ENCODE results near the gene EVL.
"Not testable (repeated sequence)": the region's sequence is repeated elsewhere in the genome, so short reads cannot be mapped to it uniquely, and the experiment has no call there.

EVL gene, protein sequence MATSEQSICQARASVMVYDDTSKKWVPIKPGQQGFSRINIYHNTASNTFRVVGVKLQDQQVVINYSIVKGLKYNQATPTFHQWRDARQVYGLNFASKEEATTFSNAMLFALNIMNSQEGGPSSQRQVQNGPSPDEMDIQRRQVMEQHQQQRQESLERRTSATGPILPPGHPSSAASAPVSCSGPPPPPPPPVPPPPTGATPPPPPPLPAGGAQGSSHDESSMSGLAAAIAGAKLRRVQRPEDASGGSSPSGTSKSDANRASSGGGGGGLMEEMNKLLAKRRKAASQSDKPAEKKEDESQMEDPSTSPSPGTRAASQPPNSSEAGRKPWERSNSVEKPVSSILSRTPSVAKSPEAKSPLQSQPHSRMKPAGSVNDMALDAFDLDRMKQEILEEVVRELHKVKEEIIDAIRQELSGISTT

DNA sequence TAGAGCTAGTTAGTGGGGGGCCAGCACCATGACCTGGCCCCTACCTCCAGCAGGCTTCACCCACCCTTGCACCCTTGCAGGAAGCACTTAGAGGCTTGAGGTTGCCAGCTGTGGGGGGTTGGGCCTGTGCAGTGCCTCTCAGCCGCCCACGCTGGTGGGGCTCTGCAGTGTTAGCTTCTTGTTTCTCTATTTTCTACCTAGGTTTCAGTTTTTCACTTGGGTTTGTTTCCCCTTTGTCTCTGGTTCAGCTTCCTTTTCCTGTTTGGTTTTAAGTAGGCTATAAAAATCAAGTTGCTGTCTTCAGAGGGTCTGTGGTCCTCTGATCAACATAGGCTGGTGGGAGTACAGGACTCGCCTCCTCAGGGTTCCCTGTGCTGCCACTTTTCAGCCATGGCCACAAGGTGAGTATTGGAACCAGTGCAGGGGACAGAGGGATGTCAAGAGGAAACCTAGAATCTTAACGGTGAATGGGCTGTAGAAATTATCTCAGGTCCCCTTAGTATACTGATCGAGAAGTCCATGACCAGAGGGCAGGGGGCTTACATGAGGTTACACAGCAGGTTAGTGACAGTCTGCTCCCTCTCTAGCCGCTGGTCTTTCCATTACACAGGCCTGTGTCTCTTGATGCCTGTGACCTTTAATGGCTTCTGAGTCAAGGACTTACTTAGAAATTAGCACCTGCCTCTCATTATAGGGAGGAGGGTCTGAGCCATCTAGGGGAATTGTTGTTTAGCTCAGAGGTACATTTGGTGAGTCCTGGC is at the start of gene EVL:
Gene EVL (plus strand): TSS at position 312 of the 761 bp plus-strand sequence. CDS start 79 bp downstream, at position 391.
- peak; percentile 80 to 82 for DNase-seq (ENCODE audit: low read depth in 2 of 2)

DNA sequence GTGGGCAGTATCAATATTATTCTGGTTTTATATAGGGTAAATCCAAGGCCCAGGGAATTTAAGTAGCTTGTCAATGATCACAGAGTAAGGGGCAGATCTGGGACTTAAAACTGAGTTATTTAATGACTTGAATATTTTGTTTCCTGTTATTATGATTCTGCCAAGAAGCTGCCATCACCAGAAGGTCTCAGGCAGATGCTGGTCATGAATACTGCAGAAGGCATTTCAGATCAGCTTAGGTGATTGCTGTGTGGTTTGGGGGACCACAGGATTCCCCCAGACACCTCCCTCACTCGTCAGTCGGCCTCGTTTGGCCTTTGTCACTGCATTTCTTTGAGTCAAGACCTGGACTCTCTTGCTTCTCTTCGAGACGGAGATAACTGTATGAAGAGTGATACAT is 47.7 kb upstream of the EVL start:
- no peak for DNase-seq (ENCODE audit: low read depth in 2 of 2)

DNA sequence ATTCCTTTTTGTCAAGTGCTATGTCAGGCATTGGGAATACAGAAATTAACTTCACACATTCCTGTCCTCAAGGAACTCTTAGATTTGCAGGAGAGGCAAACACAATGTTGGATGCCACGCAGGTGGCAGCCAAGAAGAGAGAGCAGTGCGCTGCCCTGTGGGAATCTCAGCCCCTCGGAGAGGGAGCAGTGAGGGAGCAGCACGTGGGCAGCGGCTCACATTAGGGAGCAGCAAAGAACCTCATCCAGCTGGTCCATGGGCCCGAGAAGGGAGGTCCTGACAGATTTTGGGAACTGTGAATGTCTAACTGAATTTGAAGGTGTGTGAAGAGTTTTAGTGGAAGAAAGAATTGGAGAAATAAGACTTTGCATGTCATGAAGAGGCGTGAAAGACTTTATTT is 47.2 kb upstream of the EVL start:
- no peak for DNase-seq (ENCODE audit: low read depth in 2 of 2)

DNA sequence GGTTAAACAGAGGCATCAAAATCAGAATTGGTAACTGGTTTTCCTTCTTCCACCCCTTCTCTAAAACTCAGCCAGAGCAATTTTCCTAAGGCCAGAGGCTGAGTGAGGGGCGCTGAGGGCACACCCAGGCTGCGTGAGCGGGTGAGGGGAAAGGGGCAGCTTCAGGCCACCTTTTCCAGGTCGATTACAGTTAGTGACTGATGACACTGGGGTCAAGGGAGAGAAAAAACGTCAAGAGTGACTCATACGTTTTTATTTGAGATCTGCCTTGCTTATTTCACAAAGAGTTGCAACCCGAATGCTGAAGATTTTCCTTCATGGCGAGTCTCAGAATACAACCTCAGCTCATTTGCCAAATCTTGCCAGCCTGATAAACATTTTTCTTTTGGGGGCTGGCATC is 46.7 kb upstream of the EVL start:
- no peak for DNase-seq (ENCODE audit: low read depth in 2 of 2)

DNA sequence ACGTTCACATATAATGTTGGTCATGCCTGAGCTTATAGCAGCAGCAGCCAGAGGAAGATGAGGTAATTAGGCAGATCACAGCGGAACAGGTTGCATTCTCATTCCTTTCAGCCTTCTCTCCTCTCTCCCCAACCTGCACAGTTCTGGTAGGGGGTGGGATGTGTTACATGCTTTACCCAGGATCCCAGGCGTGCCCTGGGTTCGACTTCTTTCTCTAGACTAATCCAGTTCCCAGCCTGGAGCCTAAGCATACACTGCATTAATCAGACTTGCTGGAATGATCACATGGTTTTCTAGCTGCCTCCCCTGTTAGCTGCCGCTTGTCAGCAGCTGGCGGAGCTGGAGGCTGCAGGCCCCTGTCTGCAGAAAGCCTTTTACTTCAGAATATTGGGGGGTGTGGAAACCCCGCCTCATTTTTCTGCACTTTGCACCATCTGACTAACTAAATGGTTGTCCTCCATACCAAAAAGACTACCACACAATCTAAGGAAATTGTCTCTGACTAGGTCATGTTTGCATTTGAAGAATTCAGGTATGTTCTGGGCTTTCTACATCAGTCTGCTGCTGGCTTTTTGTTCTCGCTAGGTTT is 46.0 kb upstream of the EVL start:
- no peak for DNase-seq (ENCODE audit: low read depth in 2 of 2)

DNA sequence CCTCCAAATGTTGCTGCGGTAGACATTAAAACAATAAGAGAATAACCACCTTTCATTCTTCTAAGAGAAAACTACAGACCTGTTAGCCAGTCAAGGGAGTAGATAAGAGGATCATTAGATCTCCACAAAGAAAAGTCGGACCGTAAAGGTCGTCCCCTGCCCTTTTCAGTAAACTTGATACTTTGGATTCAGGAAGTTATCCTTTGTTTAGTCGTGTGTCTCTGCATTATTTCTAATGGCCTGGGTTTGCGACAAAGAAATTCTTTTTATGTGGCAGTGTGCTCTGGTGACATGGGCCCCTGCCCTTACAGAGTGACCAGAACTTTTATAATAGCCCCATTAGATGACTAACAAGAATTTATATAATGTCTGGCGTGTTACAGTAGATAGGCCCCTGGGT is 44.6 kb upstream of the EVL start:
- no peak for DNase-seq (ENCODE audit: low read depth in 2 of 2)

DNA sequence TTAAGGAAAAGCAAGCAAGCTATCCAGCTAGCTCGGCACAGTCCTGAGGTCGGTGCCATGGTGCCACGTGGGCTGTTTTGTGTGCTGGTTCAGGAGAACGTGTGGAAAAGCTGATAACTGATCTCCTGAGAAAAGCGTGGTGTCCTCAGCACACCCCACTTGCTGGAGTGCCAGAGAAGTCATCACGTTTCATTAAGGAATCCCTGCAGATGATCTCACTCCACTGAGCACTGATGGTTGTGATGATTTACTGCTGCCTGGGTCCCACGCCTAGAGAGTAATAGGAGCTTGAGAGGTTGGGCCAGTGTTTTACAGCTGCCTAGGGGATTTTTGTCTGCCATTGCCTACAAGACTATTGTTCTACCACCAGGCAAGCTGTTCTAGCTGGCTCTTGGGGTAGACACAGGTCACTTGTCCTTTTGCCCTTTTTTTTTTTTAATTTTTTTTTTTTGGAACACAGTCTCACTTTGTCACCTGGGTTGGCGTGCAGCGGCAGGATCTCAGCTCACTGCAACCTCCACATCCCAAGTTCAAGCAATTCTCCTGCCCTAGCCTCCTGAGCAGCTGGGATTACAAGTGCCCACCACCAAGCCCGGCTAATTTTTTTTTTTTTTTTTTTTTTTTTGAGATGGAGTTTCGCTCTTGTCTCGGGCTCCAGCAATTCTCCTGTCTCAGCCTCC is 42.3 kb upstream of the EVL start:
- DNase-seq (ENCODE audit: low read depth in 2 of 2), result no peak

DNA sequence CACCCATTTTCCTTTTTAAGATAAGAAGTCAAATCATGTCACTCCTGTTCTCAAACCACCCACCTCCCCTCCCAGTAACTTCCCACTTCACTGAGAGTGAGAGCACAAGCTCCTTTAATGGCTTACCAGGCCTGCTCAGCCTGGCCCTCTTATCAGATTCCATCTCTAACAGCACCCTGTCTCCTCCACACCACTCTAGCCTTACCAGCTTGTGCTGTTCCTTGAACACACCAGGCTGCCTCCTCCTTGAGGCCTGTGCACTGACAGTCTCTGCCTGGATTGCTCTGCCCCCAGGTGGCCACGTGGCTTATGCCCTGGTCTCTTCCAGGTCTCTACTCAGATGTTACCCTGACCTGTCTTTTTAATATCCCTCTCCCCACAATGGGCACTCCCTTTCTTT is 40.1 kb upstream of the EVL start:
- DNase-seq (ENCODE audit: low read depth in 2 of 2), result peak in 1 of 2 donors; percentile 8

DNA sequence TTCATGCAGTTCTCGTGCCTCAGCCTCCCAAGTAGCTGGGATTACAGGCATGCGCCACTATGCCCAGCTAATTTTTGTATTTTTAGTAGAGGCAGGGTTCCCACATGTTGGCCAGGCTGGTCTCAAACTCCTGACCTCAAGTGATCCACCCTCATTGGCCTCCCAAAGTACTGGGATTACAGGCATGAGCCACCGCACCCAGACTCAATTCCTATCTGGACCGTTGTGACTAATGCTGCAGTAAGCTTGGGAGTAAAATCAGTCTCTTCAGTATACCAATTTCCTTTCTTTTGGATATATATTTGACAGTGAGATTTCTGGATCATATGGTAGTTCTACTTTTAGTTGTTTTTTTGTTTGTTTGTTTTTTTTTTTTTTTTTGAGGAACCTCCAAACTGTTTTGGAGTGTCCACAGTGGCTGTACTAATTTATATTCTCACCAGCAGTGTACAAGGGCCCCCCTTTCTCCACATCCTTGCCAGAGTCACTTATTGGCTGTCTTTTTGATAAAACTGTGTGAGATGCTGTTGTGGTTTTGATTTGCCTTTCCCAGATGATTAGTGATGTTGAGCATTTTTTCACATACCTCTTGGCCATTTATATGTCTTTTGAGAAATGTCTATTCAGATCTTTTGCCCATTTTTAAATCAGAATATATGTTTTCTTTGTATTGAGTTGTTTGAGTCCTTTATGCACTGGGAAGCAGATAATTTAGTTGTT is 37.3 kb upstream of the EVL start:
- no peak for DNase-seq (ENCODE audit: low read depth in 2 of 2)

DNA sequence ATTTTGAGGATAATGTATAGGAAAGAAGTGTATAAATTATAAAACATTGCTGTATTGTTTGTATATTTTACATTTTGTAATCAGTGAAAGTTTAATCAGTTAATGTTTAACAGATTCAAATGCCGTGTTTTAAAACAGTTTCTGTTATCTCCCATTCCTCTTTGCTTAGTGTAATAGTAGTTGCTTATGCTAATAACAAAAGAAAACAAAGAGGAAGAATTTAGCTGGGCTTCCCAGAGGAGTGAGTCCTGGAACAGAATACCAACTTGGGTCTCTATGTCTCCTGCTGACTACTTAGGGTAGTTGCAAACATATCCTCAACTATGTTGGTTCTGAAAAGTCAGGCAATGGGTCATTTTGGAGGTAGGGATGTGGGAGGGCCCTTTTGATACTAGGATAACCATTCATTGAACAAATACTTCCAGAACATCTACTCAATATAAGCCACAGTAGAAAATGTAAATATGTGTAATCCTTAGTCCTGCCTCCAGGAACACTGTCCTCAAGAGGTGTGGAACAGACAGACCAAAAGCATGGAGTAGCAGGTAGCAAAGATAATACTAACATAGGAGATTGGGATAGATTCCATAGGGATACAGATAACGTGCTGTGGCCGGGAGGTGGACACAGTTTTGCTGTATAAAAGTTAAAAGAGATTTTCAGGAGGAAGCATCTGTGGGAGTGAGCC is 36.1 kb upstream of the EVL start:
- no peak for DNase-seq (ENCODE audit: low read depth in 2 of 2)

DNA sequence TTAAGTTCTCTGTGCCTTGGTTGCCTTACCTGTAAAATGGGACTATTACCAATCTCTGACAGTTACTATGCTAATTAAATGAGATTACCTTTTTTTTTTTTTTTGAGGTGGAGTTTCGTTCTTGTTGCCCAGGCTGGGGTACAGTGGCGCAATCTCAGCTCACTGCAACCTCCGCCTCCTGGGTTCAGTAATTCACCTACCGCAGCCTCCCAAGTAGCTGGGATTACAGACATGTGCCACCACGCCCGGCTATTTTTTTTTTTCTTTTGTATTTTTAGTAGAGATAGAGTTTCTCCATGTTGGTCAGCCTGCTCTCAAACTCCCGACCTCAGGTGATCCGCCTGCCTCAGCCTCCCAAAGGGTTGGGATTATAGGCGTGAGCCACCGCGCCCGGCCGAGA is 35.2 kb upstream of the EVL start:
- DNase-seq (ENCODE audit: low read depth in 2 of 2), result not testable (repeated sequence)

DNA sequence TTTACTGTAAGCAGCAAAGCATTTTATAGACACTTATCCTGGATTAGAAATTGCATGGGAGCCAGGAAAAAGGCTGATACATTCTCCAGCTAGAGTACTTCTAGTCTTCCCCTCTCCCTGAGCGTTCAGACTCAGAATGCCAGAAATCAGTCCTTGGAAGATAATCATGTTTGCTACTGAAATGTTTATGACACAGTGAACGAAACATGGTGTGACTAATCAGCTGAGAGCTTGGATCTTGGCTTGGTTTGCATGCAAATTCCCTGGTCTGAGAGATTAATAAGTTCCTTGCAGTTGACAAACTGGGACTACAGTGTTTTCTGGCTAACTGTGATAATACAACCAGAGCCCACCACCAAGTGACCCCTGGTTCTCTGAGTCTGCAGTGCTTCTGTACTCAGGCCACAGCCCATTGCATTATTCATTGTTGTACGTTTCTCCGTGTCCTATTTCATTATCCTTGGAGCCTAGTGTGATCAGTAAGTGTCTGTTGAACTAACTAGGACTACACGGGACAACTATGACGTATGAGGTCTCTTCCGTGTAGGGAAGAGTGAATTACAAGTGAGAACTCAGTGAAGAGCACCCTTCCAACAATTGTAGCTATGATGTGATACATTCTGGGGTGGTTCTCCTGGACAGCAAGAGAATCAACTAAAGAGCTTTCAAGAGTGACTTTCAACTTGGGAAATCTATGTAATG is 34.6 kb upstream of the EVL start:
- DNase-seq (ENCODE audit: low read depth in 2 of 2), result no peak

DNA sequence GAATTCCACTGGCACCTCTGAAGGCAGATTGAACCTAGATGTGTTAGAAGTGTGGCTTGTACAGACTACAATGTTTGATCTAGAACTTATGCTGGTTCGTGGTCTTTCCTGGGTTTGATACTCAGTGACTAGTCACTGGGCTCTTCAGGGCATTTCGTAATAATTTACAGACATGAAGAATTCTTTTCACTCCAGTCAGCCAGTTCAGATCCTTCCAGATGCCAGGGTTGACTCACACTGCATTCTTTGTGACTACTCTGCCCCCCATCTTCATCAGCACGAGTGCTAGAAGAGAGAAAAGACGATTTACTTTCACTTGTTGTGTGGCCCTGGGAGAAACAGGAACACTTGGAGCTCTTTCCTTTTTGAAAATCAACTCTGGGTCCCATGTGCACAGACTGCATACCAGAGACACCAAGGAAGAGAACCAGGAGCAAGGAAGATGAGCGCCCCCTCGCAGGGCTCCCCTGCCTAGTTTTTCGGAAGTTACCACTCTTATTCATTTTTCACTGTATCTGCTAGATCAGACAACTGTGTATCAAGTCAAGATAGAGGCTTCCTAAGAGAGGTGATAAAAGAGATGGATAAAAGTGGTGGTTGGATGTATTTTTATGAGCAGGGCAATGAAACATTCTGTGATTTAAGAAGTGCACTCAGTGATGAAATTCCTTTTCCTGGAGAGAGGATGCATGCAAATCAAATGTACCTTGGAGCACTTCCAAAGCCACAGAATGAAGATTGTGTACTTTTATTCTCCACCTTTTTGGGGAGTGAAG is 33.5 kb upstream of the EVL start:
- DNase-seq (ENCODE audit: low read depth in 2 of 2), result no peak

DNA sequence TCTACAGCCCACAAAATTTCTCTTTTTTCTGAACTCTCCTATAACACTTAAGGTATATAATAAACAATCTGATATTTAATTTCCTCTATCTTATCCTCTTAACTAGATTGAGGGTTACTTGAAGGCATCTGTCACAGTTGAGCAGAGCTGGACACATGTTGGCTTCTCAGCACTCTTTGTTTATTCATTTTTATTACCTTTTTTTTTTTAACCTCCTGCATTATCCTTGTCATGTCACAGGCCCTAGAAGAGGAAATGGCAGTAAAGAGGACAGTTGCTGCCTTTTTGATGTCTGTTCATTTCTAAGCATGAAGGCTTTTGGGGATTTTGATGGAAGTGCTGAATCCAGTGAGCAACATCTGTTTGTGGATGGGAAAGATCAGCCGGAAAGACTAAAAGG is 32.5 kb upstream of the EVL start:
- no peak for DNase-seq (ENCODE audit: low read depth in 2 of 2)

DNA sequence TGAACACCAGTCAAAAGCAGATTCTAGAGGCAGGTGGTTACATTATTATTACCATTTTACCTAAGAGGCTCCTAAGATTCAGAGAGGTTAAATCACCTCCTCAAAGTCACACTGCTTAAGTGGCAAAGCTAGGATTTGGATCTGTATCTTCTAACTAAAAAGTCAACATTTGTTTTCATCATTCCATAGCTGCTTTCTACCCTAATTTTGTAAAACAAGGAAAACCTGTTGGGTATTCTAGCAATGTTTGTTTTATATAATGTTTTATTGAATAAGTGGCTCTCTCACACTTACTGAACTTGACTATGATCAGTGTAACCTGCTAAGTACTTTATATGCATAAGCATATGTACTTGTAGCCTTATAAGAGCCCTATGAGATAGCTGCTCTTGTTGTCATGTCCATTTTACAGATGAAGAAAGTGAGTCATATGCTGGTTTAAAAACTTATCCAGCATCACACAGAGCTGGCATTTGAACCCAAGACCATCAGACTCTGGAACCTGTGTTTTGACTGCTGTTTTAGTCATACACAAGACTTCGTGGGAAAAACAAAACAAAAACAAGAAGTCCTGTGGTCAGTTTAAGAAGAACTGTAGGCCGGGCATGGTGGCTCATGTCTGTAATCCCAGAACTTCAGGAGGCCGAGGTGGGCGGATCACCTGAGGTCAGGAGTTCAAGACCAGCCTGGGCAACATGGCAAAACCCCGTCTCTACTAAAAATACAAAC is 31.7 kb upstream of the EVL start:
- DNase-seq (ENCODE audit: low read depth in 2 of 2), result no peak

DNA sequence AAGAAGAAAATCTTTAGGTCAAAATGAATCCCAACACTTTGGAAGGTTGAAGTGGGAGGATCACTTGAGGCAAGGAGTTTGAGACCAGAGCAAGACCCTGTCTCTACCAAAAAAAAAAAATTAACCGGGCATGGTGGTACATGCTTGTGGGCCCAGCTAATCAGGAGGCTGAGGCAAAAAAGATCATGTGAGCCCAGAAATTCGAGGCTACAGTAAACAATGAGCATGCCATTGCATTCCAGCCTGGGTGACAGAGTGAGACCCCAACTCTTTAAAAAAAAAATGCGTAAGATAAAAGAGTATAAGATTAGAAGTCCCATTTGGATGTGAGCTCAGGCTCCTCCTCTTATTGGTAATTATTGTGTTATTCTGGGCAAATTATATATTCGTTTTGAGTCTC is 30.8 kb upstream of the EVL start:
- DNase-seq (ENCODE audit: low read depth in 2 of 2), result no peak

DNA sequence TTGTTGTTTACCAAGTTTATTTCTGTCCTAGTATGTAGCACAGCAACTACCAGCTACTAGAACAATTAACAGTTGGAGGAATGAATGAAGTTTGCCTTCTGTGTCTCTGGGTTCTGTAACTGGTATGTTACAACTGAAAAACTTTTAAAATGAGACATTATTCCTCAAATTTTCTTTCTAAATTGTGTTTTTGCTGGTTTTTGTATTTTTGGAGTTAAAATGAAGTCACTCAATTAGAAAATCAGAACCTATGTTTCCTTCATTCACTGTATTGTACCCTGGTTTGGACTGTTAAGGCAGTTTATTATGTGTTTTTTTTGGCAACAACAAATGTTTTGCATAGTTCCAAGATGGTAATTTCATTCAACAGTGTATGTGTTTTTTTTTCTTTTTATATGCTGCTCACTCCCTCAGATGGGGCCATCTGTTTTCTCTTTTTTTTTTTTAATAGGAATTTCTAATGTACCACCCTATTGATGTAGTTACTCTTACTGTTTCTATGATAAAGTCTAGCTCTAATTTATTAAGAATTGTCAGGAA is 30.2 kb upstream of the EVL start:
- no peak for DNase-seq (ENCODE audit: low read depth in 2 of 2)

DNA sequence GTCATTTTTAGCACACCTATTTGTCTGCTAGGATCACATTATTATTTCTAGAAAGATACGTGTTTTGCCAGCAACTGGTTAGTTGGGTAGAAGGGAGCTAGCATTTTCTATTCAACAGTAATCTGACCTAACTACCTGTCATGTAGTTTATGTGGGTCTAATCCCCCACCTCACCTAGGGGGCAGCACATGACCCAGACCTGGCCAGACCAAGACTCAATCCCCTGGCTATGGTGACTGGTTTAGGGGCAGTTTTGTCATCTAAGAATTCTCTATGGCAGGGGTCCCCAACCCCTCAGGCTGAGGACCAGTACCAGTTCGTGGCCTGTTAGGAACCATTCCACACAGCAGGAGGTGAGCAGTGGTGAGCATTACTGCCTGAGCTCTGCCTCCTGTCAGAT is 29.5 kb upstream of the EVL start:
- no peak for DNase-seq (ENCODE audit: low read depth in 2 of 2)

DNA sequence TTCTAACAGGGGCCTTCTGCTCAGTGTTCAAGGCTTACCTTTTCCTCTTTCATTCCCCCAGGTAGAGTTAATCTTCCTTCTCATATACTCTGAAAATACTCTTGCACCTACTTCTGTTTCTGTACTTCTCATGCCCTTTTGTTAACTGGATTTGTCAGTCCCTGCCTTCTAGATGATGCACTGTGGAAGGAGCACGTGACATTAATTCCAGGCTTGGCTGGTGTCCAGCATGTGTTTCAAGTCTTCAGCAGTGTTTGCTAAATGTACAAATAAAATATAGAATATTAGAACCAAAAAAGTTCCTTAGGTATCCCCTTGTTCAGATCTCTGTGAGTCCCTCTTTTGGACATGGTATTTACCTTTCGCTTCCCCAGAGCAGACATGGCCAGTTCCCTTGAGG is 27.9 kb upstream of the EVL start:
- DNase-seq (ENCODE audit: low read depth in 2 of 2), result no peak

Data from stimulated activated CD4-positive, alpha-beta T cell treated with anti-CD3 and anti-CD28 coated beads, Interleukin-4, amount 100 ng/mL, for 48 hours (primary cell).